T follicular helper cell (primary cell): ENCODE data around the gene LIPF.
"Not testable (repeated sequence)": the region's sequence is repeated elsewhere in the genome, so short reads cannot be mapped to it uniquely, and the experiment has no call there.

ENCODE experiments used
- DNase-seq: peaks from one replicate; pipeline ENCODE4 v3.0.0-alpha.2; 2020; ENCODE audit warnings: low read depth
- total RNA-seq, 2 experiments: gene quantifications; one replicate each; lab custom pipeline; 2026; lab: John Stamatoyannopoulos, UW

The LIPF gene, protein sequence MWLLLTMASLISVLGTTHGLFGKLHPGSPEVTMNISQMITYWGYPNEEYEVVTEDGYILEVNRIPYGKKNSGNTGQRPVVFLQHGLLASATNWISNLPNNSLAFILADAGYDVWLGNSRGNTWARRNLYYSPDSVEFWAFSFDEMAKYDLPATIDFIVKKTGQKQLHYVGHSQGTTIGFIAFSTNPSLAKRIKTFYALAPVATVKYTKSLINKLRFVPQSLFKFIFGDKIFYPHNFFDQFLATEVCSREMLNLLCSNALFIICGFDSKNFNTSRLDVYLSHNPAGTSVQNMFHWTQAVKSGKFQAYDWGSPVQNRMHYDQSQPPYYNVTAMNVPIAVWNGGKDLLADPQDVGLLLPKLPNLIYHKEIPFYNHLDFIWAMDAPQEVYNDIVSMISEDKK
- 0 reads per million in 2 experiments for total RNA-seq

DNA sequence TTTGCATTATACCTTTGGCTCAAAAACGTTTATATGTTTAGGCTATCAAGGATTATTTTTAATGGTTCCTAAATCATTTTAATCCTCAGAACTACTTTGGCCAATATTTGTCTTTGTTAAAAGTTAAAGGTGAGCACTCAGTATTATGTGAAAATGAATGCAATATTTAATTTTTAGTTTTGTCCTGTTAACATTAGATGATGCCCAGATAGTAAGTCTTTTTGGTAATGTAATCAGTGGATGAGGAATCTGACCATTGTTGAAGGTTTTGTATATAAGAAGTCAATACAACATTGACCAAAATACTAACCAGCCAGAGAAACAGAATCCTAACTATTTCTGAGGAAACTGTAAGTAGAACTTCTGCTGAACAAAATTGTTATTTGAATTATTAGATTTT is at the start of gene LIPF:
Gene LIPF, plus strand, starts transcription at position 301 of the 400 bp plus-strand sequence. CDS start 2,856 bp downstream, outside the sequence.
- no peak for DNase-seq

DNA sequence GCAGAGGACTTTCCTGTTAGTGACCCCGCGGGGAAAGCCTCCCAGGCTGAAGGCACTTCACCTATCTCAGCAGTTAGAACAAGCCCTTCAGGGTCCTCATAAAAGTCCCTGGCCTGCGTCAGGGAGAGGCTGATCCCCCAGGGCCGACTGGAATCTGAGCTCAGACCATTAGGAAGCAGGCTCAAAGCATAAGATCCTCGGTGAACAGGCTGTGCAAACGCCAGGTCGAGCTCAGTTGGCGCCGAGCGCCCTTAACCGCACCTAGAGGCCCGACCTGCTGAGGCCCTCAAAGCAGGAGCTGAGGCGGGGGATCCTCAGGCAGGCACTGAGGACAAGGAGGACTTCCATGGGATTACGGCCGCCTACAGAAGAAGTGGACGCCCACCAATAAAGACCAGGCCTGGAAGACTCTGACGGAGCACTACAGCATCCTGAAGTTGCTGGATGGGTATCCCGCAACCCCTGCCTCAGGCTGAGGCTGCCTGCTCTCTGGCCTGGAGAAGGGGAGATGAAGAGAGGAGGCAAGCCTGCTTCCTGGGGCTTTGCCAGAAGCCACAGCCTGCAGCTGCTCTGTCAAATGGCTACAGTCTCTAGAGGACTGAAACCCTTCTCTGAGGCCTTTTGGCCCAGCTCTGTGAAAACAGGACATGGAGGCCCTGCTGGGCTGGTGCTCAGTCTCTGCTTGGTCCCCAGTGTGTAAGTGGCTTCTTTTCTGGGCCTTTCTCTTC is 47.8 kb upstream of the LIPF start:
- DNase-seq, result no peak

DNA sequence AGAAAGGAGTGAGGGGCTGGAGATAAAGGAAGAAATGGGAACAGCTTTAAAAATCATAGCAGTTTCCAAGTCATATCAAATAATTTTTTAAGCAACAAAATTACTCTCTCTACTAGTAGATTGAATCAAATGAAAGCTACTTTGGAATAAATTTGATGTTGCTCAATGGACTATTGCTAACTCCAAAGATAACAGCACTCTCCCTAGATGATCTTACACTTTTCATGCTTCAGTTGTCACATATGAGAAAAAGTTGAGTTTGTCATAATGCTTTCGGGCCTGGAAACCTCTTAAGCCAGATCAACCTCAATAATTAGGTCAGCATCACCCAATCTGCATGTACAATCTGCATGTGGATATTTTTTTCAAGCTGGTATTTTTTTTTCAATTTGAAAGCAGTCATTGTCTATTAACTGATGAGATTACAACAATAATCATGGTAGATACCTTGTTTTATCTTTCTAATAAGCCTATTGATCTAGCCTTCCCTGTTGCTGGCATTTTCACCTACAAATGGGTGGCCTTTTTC is 46.4 kb upstream of the LIPF start:
- no peak for DNase-seq

DNA sequence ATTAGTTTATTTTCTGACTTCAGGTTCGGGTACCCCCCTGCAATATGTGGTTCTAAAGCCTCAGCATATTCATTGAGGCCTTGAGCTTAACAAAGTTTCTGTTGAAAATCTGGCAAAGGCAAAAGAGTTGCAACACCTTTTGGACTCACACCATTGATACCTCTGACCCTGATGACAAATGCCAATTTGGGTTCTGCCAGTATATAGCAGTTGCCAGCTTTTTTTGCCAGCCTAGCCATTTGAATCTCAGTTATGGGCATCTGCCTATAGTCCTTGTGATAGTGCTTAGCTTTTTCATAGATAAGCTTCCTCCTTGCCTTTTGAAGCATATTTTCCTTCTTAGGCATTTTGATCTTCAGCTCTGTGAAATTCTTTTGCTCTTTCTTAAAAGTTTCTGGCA is 45.7 kb upstream of the LIPF start:
- DNase-seq, result no peak

DNA sequence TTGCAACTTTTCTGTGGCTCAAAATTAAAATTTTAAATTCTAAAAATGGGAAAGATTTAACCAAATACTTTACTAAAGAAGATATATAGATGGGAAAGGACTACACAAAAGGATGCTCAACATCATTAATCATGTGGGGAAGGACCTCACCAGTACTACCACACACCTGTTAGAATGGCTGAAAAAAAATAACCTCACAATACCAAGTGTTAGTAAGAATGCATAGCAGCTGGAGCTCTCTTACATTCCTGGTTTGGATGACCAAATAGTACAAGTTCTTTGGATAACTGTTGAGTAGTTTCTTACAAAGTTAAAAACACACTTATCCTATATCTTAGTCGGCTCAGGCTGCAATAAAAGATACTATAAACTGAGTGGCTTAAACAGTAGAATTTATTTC is 43.8 kb upstream of the LIPF start:
- DNase-seq, result no peak

DNA sequence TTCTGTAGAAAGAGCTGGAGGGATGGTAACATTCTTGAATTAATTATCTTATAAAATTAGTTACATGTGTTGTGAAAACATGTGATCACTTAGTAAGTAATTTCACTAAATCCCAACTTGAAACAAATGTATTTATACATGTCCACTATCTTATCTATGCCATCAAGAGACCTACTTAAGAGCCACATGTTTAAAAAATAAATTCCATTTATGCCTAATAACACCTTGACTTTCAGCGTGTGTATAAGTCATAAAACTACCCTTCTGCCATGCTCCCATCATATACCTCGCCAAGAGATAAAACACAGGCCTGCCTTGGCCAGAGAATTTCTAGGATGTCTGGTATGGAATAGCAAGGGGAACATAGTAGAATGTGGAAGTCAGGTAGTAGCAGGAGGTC is 40.4 kb upstream of the LIPF start:
- DNase-seq, result no peak

DNA sequence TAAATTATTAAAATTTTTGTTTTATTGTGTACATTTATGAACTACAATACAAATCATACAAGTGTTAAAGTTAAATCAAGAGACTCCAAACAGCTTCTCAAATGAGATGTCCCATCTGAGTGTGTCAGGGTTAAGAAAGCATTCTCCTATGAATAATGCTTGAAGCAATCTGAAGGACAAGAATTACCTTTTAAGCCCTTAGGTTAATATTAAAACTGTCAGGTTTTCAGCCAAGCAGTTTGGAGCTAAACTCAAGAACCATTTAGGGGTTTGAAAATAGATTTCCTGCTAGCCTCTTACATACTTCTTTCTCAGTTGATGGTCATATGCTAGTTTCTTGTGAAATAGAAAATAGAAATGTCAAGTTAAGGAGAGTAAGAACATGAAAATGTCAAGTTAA is 39.4 kb upstream of the LIPF start:
- DNase-seq, result no peak

DNA sequence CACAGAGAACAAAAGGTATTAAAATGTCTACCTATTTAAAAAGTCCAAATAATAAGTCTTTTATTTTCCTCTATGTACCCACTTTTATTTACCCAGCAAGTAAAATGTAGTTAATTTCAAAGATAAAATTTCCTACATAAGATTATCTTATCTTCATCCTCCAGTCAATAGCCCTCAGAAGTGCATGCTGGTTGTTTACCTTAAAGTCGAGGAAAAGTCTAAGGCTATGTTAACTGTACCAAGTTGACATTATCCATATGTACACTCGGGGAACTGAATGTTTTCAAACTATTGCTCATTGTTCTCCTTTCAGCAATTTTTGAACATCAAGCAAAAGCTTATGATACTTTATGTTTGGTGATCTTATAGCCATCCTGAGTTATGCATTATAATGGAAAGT is 24.1 kb upstream of the LIPF start:
- DNase-seq, result no peak

DNA sequence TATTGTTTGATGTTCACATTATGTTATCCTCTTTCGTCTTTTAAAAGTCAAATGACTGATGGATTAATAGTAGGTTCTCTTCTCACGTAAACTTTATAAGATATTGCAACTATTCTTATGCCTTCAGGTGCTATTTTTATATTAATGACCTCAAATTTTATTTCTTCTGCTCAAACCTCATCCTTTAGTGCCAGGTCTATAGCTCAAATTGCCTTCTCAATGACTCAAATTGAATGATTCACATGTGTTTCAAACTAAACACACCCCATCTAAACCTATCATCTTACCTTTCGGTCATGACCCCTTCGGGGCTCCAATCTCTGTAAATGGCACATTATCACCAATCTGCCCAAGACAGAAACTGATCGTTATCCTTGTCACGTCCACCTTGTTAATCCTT is 22.0 kb upstream of the LIPF start:
- DNase-seq, result no peak

DNA sequence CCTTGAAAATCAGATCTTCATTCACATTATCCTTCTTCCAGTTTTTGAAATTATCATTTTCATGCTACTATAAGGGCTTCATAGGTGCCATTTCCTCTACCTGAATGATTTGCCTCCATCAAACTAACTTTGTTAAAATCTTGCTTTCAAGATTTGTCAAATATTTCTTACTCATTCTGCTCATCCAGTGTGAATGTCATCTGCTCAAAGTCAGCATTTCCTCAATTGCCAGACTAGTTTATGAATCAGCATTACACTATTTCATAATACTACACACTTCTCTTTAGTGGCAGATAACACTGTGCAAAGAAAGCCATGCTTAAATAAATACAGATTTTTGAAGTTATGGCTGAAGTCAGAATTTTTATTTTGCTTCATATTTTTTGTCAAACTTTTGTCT is 21.3 kb upstream of the LIPF start:
- DNase-seq, result no peak

DNA sequence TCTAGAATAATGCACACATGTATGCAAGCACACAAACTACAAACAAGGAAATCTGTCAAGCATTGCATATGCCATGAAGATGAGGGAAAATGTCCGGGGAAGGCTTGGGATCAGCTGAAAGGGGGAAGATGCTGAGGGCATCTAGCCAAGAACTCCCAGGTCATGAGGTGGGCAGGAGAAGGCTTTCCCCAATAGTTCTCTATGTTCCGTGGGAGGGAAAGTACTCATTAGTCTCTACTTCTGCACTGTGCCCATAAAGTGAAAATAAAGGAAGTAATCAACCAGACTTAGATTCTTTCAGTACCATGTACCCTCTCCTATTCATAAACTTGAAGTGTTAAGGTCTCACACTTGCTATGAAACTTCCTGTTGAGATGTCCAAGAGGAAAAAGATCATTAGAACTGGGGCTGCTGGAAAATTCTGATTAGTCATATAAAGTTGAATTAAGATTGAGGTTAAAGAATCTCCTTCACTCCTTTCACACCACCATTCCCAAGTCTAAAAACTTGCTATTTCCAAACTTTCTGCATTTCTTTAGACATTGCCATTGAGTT is 17.1 kb upstream of the LIPF start:
- no peak for DNase-seq

DNA sequence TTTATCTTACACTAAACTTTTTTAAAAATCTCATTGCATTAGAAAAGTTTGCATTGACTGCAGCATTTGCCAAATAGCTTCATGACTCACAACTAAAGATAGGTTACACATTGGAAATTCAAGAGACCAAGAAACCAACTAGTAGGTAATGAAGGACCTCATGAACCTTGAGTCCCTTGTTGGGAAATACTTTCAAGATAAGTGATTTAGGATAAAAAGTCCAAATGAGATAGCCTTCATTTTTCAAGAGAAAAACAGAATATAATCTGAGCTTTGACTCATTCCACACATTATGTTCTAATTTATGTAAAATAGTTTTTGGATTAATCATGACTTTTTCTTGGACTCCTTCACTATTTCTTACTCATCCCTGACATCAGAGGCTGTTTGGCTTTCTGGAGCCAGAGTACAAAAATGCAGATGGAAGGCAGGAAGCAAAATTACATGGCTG is 13.1 kb upstream of the LIPF start:
- DNase-seq, result no peak

DNA sequence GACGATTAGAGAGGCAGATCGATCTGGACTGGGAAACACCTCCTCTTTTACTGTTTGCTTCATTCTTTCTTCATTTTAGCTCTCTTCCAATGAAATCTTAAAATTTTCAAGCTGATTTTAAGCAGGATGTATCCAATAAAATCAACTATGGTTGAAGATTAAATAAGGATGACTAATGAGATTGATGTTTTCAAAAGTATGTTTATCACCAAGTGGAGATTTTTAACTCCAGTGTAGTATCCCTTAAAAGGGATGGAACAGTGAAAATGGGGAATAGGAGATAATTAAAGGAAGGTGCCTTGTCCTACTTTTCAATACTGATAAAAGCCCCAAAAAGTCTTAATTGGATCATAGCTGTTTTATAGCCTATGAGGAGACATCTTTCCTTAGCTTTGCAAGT is 11.6 kb upstream of the LIPF start:
- no peak for DNase-seq

DNA sequence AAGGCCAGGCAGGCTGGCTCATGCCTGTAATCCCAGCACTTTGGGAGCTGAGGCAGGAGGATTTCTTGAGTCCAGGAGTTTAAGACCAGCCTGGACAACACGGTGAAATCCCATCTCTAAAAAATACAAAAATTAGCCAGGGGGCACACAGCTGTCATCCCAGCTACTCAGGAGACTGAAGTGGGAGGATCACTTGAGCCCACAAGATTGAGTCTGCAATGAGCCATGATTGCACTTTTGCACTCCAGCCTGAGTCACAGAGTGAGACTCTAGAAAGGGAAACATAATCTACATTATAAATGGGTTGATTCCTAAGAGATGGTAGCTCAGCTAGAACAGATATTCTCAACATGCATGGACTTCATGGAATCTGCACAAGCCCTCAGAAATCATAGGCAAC is 6.3 kb upstream of the LIPF start:
- DNase-seq, result no peak

DNA sequence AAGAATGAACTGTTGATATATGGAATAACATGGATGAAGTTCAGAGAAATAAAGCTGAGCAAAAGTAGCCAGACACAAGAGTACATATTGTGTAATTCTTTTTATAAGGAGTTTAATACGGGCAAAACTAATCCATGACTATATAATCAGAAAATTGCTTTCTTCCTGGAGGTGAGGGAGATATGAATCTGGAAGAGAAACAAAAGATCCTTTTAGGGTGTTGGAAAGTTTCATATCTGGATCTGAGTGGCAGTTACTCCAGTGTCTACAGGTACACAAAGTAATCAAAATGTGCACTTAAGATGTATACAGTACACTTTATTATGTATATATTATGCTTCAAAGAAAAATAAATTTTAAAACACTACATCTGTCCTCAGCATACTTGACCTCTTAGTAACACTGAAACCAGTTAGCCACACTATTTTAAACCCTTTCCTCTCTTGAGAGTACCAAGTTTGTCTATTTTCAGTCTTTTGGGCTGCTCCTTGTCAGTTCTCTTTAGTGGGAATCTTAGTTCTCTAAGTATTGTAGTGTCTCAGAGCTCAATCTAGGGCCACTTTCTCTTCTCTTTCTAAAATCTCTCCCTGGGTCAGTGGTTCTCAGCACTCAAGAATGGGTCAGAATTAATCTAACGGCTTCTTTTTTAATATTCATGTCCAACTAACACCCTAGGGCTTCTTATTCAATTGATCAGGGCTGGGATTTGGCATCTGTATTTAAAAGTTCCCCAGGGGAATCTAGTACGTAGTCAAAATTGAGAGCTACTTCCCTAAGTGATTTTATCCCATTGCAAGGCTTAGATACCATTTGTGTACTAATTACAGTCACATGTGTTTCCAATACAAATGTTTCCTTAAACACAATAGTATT is 4.3 kb upstream of the LIPF start:
- DNase-seq, result no peak

DNA sequence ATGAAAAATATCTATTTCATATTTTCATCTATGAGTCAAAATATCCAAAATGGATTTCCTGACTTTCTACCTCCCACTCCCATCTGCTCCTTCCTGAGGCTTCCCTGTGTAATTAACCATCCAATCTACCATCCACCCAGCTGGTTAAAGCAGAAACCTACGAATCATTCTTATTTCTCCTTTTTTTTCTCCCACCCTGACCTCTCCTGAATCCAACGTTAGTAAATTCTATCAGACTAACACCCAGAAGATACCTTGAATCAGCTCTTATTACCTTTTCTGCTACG is 3.7 kb upstream of the LIPF start:
- no peak for DNase-seq

DNA sequence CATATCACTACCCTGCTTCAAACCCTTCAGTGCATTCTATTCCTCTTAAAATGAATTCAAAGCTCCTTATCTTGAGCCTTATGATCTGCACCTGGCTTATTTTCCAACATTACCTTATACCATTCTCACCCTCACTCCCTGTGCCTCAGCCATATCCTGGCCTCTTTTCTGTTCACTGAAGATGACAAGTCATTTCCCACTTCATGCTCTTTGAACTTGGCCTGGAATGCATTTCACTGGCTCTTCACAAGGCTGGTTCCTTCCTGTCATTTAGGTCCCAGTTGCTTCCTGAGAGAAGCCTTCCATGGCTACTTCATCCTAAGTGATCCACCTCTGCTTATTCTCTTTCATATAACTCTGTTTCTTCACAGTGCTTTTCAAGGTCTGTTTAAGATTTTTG is 3.2 kb upstream of the LIPF start:
- DNase-seq, result no peak

DNA sequence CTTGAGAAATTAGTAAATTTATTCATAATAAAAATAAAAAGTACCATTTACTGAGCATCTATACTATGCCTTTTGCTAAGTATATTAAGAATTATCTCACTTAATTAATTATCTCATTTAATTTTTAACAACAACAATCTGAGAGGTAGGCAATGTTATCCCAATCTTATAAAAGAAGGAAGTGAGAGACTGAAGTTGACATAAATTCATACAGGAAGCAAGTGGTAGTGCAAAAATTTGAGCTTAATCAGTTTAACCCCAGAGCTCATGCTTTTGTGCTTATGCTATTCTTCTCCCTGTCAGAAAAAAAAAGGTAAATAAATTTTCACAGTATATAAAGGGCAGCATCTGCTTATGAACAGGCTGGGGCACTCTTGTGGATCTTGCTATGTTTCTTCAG is 2.7 kb upstream of the LIPF start:
- DNase-seq, result no peak

DNA sequence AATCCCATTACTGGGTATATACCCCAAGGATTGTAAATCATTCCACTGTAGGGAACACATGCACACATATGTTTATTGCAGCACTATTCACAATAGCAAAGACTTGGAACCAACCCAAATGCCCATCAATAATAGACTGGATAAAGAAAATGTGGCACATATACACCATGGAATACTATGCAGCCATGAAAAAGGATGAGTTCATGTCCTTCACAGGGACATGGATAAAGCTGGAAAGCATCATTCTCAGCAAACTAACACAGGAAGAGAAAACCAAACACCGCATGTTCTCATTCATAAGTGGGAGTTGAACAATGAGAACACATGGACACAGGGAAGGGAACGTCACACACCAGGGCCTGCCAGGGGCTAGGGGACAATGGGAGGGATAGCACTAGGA is 1.1 kb upstream of the LIPF start:
- not testable (repeated sequence) for DNase-seq

DNA sequence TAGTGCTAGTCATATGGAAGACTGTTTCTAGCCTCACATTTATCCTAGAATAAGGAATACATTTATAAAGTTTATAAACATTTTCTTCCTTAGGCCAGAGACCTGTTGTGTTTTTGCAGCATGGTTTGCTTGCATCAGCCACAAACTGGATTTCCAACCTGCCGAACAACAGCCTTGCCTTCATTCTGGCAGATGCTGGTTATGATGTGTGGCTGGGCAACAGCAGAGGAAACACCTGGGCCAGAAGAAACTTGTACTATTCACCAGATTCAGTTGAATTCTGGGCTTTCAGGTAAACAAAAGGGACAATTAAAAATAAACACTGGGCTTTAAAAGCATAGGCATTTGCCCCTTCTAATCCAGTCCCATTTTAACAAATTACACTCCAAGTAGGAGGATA is 4.2 kb downstream of the LIPF start:
- DNase-seq, result no peak

DNA sequence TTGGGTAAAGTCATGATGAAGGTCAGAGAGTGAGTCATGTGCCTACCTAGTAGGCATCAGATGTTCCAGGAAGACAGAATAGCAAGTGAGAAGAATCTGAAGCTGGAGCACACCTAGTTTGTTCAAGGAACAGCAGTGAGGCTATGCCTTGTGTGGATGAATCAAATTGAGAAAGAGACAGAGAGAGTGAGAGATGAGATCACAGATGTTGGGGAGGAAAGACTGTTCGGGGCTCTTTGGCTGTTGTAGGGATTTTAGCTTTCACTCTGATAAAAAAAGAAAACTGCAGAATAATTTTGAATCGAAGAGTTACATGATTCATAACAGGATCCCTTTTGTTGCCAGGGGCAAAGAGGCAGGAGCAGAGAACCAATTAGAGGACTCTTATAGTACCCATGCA is 6.3 kb downstream of the LIPF start:
- DNase-seq, result no peak

DNA sequence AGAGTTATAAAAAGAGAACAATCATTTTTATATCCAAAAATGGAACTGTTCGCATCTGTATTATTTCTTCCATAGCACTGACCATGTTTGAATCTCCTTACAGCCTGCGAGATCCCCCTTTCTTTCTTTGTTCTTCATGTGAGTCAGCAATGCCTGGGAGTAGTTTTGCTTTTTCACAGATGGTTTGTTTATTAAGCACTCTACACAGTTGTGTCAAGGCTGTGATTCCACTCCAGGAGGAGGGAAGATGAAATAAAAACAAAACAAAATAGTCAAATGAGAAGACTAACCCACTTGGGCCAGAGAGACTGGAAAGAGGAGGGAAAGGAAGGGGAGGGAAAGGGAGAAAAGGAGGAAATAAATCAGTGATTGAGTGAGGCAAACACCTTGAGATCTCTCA is 7.8 kb downstream of the LIPF start:
- DNase-seq, result no peak
